HG03135 (cell line): ENCODE data around the gene ADSS2.
"Not testable (repeated sequence)": the region's sequence is repeated elsewhere in the genome, so short reads cannot be mapped to it uniquely, and the experiment has no call there.

Source experiments
- ATAC-seq: cut with Tn5 transposase; IDR thresholded peaks from one replicate; pipeline ENCODE4 v1.9.1; 2021; ENCODE audit warnings: mild to moderate bottlenecking, moderate library complexity; ENCODE audit not compliant: unreplicated experiment

ADSS2 gene

GRCh38 chr1:244400974-244401373 lies 50.7 kb downstream of the ADSS2 start:
- ATAC-seq, result no peak

GRCh38 chr1:244397131-244397530 lies 54.6 kb downstream of the ADSS2 start:
- ATAC-seq, result no peak

GRCh38 chr1:244395965-244396364 lies 55.7 kb downstream of the ADSS2 start:
- no peak for ATAC-seq

GRCh38 chr1:244394826-244395765 lies 56.6 kb downstream of the ADSS2 start:
- no peak for ATAC-seq

GRCh38 chr1:244394346-244394745 lies 57.4 kb downstream of the ADSS2 start:
- ATAC-seq, result no peak

GRCh38 chr1:244393604-244394176 lies 58.0 kb downstream of the ADSS2 start:
- no peak for ATAC-seq

- ATAC-seq, result no peak
These were observed 59.9 kb downstream of the ADSS2 start for GRCh38 chr1:244391761-244392160.

GRCh38 chr1:244388961-244389360 lies 62.7 kb downstream of the ADSS2 start:
- no peak for ATAC-seq

GRCh38 chr1:244387415-244387814 lies 64.3 kb downstream of the ADSS2 start:
- no peak for ATAC-seq

- no peak for ATAC-seq
These were observed 65.1 kb downstream of the ADSS2 start for GRCh38 chr1:244386595-244386994.

GRCh38 chr1:244384066-244384465 lies 67.6 kb downstream of the ADSS2 start:
- ATAC-seq, result no peak

GRCh38 chr1:244383278-244383884 lies 68.3 kb downstream of the ADSS2 start:
- ATAC-seq, result no peak

GRCh38 chr1:244381878-244382565 lies 69.7 kb downstream of the ADSS2 start:
- no peak for ATAC-seq

- ATAC-seq, result no peak
These were observed 75.6 kb downstream of the ADSS2 start for GRCh38 chr1:244376126-244376525.

- no peak for ATAC-seq
These were observed 76.7 kb downstream of the ADSS2 start for GRCh38 chr1:244375051-244375450.

- ATAC-seq, result not testable (repeated sequence)
These were observed 77.2 kb downstream of the ADSS2 start for GRCh38 chr1:244374484-244374883.

GRCh38 chr1:244371242-244372141 lies 80.2 kb downstream of the ADSS2 start:
- ATAC-seq, result no peak

- no peak for ATAC-seq
These were observed 81.6 kb downstream of the ADSS2 start for GRCh38 chr1:244370060-244370637.

- ATAC-seq, result no peak
These were observed 82.3 kb downstream of the ADSS2 start for GRCh38 chr1:244369256-244370057.
